Measurements from ENCODE around the gene LPCAT3. TPM values are rescaled to one million over a fixed set of nuclear protein-coding genes. Genes with fewer than 3 reads are reported as not detected.

The LPCAT3 gene
- total RNA-seq, 1 donor from 2014 or later, result 23.0 TPM

GRCh38 chr12:6941267-6941666, 77.0 kb downstream of the LPCAT3 start:
- no peak for DNase-seq (ENCODE audit: low spot score in 2 of 2)
- Histone ChIP-seq H3K27me3 (no peaks in the 10 kb centered on the region), H3K4me3 (no peak overlapping the region), H3K9me3 (no peaks in the 10 kb centered on the region), H3K4me1 (peaks cover 15 to 41% of the 10 kb centered on the region in 2 donors), H3K36me3 (peaks cover 17 to 32% of the 10 kb centered on the region in 2 donors), H3K27ac (peak overlapping the region; percentile 33 to 96)
- intact Hi-C loops (cut with DNase I), result no loop called here
- TF ChIP-seq, protein P1, sequence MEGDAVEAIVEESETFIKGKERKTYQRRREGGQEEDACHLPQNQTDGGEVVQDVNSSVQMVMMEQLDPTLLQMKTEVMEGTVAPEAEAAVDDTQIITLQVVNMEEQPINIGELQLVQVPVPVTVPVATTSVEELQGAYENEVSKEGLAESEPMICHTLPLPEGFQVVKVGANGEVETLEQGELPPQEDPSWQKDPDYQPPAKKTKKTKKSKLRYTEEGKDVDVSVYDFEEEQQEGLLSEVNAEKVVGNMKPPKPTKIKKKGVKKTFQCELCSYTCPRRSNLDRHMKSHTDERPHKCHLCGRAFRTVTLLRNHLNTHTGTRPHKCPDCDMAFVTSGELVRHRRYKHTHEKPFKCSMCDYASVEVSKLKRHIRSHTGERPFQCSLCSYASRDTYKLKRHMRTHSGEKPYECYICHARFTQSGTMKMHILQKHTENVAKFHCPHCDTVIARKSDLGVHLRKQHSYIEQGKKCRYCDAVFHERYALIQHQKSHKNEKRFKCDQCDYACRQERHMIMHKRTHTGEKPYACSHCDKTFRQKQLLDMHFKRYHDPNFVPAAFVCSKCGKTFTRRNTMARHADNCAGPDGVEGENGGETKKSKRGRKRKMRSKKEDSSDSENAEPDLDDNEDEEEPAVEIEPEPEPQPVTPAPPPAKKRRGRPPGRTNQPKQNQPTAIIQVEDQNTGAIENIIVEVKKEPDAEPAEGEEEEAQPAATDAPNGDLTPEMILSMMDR (IDR thresholded peaks at IDR 0.05), result no peak

DNA sequence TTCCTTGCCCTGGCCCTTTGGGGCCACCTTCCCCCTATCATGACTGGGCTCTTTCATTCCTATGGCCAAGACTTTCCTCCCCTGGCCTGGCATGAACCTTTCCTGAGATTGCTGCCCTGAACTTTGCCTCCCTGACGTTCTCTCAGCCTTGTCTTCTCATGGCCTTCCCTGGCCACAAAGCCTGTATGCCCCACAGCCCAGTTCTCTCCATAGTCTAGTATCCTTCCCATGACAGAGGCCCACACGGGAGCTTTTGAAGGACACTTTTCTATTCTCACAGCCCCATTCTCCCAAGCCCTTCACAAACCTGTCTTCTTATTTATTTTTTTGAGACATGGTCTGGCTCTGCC, 79.1 kb downstream of the LPCAT3 start:
- Histone ChIP-seq H3K36me3 (peaks cover 25 to 43% of the 10 kb centered on the region in 2 donors), H3K27ac (peak overlapping the region; percentile 85 to 93), H3K27me3 (no peaks in the 10 kb centered on the region), H3K4me1 (peaks cover 15 to 31% of the 10 kb centered on the region in 2 donors), H3K4me3 (no peak overlapping the region), H3K9me3 (no peaks in the 10 kb centered on the region)
- TF ChIP-seq, protein P1 (IDR thresholded peaks at IDR 0.05), result no peak
- no peak for DNase-seq (ENCODE audit: low spot score in 2 of 2)
- intact Hi-C loops (cut with DNase I), result no loop called here

- peaks cover 15 to 37% of the 10 kb centered on the region in 2 donors for H3K4me1 ChIP-seq
- TF ChIP-seq, protein P1 (IDR thresholded peaks at IDR 0.05), result no peak
- H3K4me3 ChIP-seq, result peak overlapping the region; percentile 32 to 67
- no peaks in the 10 kb centered on the region for H3K27me3 ChIP-seq
- intact Hi-C loops (cut with DNase I), result loop anchor here (1.0 kb wide), 1 partner anchor 14 kb away; no protein-coding TSS in a partner anchor
- H3K9me3 ChIP-seq, result no peaks in the 10 kb centered on the region
- H3K27ac ChIP-seq, result peak overlapping the region; percentile 85 to 93
- DNase-seq (ENCODE audit: low spot score in 2 of 2), result no peak
- peaks cover 30 to 45% of the 10 kb centered on the region in 2 donors for H3K36me3 ChIP-seq
Observed at GRCh38 chr12:6938353-6939190, 79.7 kb downstream of the LPCAT3 start.

- H3K27me3 ChIP-seq, result no peaks in the 10 kb centered on the region
- peaks cover 15 to 32% of the 10 kb centered on the region in 2 donors for H3K4me1 ChIP-seq
- DNase-seq (ENCODE audit: low spot score in 2 of 2), result peak; percentile 72 to 96
- peak overlapping the region; percentile 64 to 67 for H3K4me3 ChIP-seq
- H3K36me3 ChIP-seq, result peaks cover 30 to 45% of the 10 kb centered on the region in 2 donors
- H3K27ac ChIP-seq, result peak overlapping the region; percentile 85 to 93
- intact Hi-C loops (cut with DNase I), result loop anchor here (1.0 kb wide), 1 partner anchor 13 kb away; no protein-coding TSS in a partner anchor
- H3K9me3 ChIP-seq, result no peaks in the 10 kb centered on the region
- TF ChIP-seq, protein P1 (IDR thresholded peaks at IDR 0.05), result peak; percentile 95 to 97 (median 95)
Observed at GRCh38 chr12:6937481-6938352, 80.6 kb downstream of the LPCAT3 start.

- TF ChIP-seq, protein P1 (IDR thresholded peaks at IDR 0.05), result peak in 1 of 3 experiments; percentile 5
- no peak for DNase-seq (ENCODE audit: low spot score in 2 of 2)
- Histone ChIP-seq H3K36me3 (peaks cover 29 to 43% of the 10 kb centered on the region in 2 donors), H3K4me3 (peak overlapping the region; percentile 64 to 67), H3K4me1 (peaks cover 18 to 33% of the 10 kb centered on the region in 2 donors), H3K27ac (peak overlapping the region; percentile 85 to 93), H3K27me3 (no peaks in the 10 kb centered on the region), H3K9me3 (no peaks in the 10 kb centered on the region)
- intact Hi-C loops (cut with DNase I), result loop anchor here (1.0 kb wide), 1 partner anchor 9 kb away; no protein-coding TSS in a partner anchor
Observed at GRCh38 chr12:6936636-6937480, 81.4 kb downstream of the LPCAT3 start.
